VCaP (cell line): Measurements from ENCODE around the gene CDC45.

Experiments used
- H3K27ac ChIP-seq: fragments of 450-650 bp; 2 replicates; pipeline ENCODE4 v1.5.1; 2017
- TF ChIP-seq, protein P1 (sequence below): fragments of 450-650 bp; conservative IDR thresholded peaks from 2 replicates; pipeline ENCODE4 v1.5.1; 2017; ENCODE audit warnings: mild to moderate bottlenecking, moderate library complexity

CDC45 gene

DNA sequence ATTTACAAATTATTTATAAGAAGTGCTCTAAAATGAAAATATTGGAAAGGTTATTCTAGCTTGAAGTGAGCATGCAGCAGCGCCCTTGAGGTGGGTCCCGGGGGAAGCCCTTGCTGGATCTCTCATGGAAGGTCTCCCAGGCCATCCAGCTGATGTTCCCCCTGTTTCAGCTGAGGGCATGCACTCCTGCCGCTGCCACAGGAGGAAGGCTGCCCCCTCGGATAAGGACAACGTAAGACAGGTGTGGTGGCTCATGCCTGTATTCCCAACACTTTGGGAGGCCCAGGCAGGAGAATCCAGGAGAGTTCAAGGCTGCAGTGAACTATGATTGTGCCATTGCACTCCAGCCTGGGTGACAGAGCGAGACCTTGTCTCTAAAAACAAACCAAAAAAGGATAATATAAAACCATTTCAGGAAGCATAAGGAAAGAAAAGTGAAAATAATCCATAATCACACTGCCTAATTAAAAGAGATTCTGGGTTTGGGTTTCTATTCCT is 15.0 kb downstream of the CDC45 start:
- no peak overlapping the region; the same call in 1 of the 2 replicates for H3K27ac ChIP-seq

DNA sequence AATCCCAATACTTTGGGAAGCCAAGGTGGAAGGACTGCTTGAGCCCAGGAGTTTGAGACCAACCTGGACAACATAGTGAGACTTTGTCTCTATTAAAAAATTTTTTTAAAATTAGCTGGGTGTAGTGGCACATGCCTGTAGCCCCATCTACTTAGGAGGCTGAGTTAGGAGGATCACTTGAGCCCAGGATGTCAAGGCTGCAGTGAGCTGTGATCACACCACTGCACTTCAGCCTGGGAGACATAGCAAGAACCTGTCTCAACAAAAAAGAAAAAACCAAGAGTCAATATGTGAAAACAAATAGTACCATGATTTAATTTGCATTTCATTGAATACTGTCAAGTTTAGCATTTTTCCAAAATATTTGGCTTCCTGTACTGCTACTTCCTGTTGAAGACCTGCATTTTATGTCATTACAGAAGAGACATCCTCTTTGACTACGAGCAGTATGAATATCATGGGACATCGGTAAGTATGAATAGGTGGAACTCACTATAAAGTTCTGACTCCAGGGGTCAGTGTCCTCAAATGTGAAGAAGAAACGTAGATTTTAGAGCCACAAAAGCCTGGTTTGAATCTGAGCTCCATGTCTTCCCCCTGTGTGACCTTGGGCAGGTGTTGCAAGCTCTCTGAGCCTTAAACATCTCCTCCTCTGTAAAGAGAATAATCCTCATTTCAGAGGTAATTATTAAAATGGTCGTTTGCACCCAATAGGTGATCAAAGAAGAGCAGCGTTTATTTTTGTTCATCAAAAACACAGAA is 16.0 kb downstream of the CDC45 start:
- TF ChIP-seq, protein P1, sequence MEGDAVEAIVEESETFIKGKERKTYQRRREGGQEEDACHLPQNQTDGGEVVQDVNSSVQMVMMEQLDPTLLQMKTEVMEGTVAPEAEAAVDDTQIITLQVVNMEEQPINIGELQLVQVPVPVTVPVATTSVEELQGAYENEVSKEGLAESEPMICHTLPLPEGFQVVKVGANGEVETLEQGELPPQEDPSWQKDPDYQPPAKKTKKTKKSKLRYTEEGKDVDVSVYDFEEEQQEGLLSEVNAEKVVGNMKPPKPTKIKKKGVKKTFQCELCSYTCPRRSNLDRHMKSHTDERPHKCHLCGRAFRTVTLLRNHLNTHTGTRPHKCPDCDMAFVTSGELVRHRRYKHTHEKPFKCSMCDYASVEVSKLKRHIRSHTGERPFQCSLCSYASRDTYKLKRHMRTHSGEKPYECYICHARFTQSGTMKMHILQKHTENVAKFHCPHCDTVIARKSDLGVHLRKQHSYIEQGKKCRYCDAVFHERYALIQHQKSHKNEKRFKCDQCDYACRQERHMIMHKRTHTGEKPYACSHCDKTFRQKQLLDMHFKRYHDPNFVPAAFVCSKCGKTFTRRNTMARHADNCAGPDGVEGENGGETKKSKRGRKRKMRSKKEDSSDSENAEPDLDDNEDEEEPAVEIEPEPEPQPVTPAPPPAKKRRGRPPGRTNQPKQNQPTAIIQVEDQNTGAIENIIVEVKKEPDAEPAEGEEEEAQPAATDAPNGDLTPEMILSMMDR: peak; percentile 67
- H3K27ac ChIP-seq: peak overlapping the region; percentile 5; the same call in 1 of the 2 replicates

More for the DNA sequence above, 15.0 kb downstream of the CDC45 start:
- TF ChIP-seq, protein P1: no peak

DNA sequence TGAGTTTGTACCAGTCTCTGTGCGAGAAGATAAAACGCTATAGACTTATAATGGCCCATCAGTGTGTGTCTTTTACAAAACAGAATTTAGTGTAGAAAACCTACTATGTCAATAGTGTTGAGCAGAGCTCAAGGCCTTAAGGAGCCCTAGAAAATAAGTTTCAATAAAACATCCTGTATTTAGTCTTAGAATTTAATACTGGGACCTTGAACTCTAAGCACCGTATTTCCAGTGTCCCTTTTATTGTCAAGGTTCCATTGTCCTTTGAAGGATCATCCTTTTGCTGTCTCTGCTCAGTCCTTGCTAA is 16.6 kb downstream of the CDC45 start:
- TF ChIP-seq, protein P1: no peak
- peak overlapping the region; percentile 46; the same call in 1 of the 2 replicates for H3K27ac ChIP-seq

DNA sequence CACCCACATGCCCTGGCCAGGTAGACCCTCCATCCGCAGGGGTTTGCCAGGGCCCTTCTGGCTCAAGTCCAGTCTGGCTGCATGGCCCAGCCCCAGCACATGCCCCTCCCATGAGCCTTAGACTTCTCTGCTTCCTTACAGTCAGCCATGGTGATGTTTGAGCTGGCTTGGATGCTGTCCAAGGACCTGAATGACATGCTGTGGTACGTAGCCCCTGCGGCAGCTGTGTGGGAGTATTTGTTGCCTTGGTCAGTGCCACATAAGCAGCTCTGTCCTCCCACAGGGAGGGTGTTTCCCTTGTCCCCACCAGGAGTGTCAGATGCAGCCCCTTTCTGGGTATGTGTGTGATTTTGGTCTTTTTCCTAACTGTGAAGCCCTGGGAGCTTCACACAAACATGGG is 17.5 kb downstream of the CDC45 start:
- peak overlapping the region; percentile 46; the same call in 1 of the 2 replicates for H3K27ac ChIP-seq
- TF ChIP-seq, protein P1: no peak

GRCh38 chr22:19498154-19498865 is 18.6 kb downstream of the CDC45 start:
- H3K27ac ChIP-seq: peak overlapping the region; percentile 46; the same call in 1 of the 2 replicates
- TF ChIP-seq, protein P1: no peak

DNA sequence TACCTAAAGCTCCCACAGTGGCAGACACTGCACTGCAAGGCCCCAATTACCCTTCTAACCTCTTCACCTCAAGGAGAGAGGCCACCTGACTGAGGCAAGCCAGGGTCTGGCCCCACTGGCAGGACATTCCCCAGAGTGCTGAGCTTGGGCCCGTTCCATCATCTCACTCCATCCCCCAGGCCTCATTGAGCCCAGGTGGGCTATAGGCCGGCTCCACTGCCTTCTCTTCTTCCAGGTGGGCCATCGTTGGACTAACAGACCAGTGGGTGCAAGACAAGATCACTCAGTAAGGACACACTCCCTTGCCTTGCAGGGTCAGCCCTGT is 19.1 kb downstream of the CDC45 start:
- peak overlapping the region; percentile 15; the same call in 1 of the 2 replicates for H3K27ac ChIP-seq
- TF ChIP-seq, protein P1: no peak

DNA sequence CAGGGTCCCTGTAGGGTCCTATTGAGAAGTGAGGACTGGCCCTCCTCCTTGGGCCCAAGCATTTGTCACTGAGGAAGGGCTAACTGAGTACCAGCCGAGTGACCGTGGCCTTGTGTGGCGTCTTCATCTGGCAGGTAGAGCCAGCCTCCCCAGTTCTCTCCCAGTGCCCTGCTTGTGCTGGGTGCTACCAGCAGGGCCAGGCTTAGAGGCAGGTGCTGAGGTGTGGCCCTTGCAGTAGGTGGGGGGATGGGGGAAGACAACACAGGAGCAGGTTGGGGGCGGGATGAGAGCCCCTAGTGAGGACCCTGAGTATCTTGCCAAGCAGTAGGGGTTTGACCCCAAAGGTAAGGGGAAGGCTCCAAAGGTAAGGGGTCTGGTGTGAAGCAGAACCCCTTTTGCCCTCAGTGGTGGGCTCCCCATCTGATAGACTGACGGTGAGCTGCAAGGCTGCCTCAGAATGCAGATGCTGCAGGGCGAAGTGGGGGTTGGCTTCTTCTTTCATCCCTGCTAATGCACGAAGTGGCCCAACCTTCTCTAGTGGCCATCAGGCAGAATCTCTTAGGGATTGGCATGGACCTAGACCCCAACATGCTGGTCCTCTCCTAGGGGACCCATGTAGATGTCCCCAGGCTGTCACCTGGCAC is 19.6 kb downstream of the CDC45 start:
- H3K27ac ChIP-seq: peak overlapping the region; percentile 15; the same call in 1 of the 2 replicates
- TF ChIP-seq, protein P1: no peak
